Activated CD8-positive, alpha-beta memory T cell treated with anti-CD3 and anti-CD28 coated beads, Interleukin-2, amount 10 ng/mL, durations not matched to agents 7 days and 5 days (primary cell): Measurements from ENCODE around the gene PML. TPM values are rescaled to one million over a fixed set of nuclear protein-coding genes. Genes with fewer than 3 reads are reported as not detected.
A peak's percentile ranks its signal among the peaks of the same experiment; 100 is the strongest.
"Not testable (repeated sequence)": the region's sequence is repeated elsewhere in the genome, so short reads cannot be mapped to it uniquely, and the experiment has no call there.

Source experiments
- ATAC-seq: fragments of 150-1000 bp; cut with Tn5 transposase; one replicate; pipeline ENCODE4 v1.10.0; 2021; ENCODE audit warnings: moderate library complexity
- CTCF ChIA-PET: fragments of 350-600 bp; sonication (Branson Sonifier 250); formaldehyde crosslinking; loops from one replicate; lab custom pipeline; 2021; ENCODE audit warnings: antibody characterized with exemption; lab: Charles Lee
- DNase-seq: peaks from one replicate; pipeline ENCODE4 v3.0.0-alpha.2; 2020
- H3K27ac Mint-ChIP-seq: one replicate; pipeline ENCODE4 v1.8.0; 2021; ENCODE audit warnings: mild to moderate bottlenecking, mixed read lengths
- H3K27me3 Mint-ChIP-seq: one replicate; pipeline ENCODE4 v1.8.0; 2021; ENCODE audit warnings: mixed read lengths
- H3K36me3 Mint-ChIP-seq: one replicate; pipeline ENCODE4 v1.8.0; 2021; ENCODE audit warnings: mild to moderate bottlenecking, mixed read lengths
- H3K4me1 Mint-ChIP-seq: one replicate; pipeline ENCODE4 v1.8.0; 2021; ENCODE audit warnings: mixed read lengths
- H3K4me3 Mint-ChIP-seq: one replicate; pipeline ENCODE4 v1.8.0; 2021; ENCODE audit warnings: mild to moderate bottlenecking, moderate library complexity, mixed read lengths
- H3K9me3 Mint-ChIP-seq: one replicate; pipeline ENCODE4 v1.8.0; 2022; ENCODE audit warnings: low read depth, mixed read lengths
- total RNA-seq, 2 experiments: library from RNA; stranded (reverse); gene quantifications; one replicate each; pipeline ENCODE4 v1.2.3, GENCODE V29; 2021

Gene PML
- total RNA-seq, 2 experiments from 2014 or later, result 104 to 152 TPM

DNA sequence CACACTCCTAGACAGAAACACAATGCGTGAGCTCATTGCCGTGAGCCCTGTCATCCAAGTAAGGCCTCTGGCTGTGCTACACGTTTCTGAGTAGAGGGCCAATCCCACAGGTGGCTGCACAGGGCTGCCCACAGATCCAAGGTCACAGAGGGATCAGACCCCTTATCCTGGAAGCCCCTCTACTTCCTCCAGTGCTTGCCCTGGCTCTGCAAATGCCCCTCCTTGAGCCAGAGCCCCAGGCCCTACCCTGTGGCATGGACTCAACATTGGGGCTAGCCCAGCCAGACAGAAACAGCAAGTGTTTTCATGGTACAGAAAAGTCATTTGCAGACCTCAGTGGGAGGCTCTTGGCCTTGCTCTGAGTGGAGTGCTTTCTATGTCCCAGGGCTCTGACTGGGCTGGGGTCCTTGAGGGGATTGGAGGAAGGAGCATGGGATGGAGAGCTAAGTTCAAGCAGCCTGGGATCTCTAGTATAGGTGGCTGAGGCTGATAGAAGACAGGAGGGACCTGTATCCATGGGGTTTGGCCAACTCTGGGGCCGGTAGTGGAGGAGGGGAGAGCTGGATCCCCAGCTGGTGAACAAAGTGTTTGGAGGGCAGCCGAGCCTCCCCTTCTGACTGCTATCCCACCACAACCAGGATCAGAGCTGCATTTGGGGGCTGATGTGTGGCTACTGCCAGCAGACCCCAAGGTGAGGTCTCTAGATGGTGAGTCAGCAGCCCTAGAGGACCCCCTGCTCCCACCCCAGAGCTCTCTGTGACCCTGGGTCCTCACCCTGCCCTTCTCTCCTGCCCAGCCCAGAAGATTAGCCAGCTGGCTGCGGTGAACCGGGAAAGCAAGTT lies 49.1 kb downstream of the PML start:
- H3K4me3 Mint-ChIP-seq, result no peak overlapping the region
- DNase-seq (no peak), ATAC-seq (no peak)
- H3K9me3 Mint-ChIP-seq, result no peaks in the 10 kb centered on the region
- no peaks in the 10 kb centered on the region for H3K36me3 Mint-ChIP-seq
- H3K27ac Mint-ChIP-seq, result no peak overlapping the region
- CTCF ChIA-PET, result interaction anchor here (1.1 to 14.2 kb wide), 4 partner anchors 9 to 73 kb away, joined by 3 to 174 read pairs (median 4); no protein-coding TSS in a partner anchor
- H3K4me1 Mint-ChIP-seq, result peaks cover 12% of the 10 kb centered on the region
- no peaks in the 10 kb centered on the region for H3K27me3 Mint-ChIP-seq

DNA sequence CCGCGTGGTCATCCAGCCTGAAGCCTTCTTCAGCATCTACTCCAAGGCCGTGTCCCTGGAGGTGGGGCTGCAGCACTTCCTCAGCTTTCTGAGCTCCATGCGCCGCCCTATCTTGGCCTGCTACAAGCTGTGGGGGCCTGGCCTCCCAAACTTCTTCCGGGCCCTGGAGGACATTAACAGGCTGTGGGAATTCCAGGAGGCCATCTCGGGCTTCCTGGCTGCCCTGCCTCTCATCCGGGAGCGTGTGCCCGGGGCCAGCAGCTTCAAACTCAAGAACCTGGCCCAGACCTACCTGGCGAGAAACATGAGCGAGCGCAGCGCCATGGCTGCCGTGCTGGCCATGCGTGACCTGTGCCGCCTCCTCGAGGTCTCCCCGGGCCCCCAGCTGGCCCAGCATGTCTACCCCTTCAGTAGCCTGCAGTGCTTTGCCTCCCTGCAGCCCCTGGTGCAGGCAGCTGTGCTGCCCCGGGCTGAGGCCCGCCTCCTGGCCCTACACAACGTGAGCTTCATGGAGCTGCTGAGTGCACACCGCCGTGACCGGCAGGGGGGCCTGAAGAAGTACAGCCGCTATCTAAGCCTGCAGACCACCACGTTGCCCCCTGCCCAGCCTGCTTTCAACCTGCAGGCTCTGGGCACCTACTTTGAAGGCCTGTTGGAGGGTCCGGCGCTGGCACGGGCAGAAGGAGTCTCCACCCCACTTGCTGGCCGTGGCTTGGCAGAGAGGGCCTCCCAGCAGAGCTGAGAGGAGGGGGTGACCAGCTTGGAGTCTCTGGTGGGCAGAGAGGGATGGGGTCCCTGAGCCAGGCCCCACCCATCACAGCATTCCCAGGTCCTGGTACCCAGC lies 50.0 kb downstream of the PML start:
- no peak for ATAC-seq

DNA sequence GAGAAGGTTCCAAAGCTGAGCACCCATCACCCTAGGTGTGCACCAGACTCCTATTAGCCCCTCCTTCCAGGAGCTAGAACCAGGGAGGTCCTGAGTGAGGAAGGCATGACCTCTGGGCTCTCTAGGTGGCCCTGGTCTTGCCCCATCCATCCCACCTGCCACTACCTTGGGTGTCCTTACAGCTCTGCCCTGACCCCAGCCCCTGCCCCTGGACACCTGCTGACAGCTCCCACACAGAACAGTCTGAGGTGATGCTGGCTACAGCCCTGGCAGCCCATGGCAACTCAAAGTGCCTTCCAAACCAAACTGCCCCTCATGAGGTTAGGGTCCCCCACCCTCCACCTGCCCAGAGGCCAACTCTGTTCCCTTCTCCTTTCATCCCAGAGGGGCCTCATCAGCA lies 50.7 kb downstream of the PML start:
- ATAC-seq, result no peak
- no peaks in the 10 kb centered on the region for H3K9me3 Mint-ChIP-seq
- no peaks in the 10 kb centered on the region for H3K36me3 Mint-ChIP-seq
- no peaks in the 10 kb centered on the region for H3K27me3 Mint-ChIP-seq
- H3K4me1 Mint-ChIP-seq, result peaks cover 12% of the 10 kb centered on the region
- H3K4me3 Mint-ChIP-seq, result no peak overlapping the region
- H3K27ac Mint-ChIP-seq, result no peak overlapping the region
- DNase-seq, result no peak
- CTCF ChIA-PET, result interaction anchor here (1.2 to 14.2 kb wide), 3 partner anchors 8 to 75 kb away, joined by 3 to 174 read pairs (median 4); no protein-coding TSS in a partner anchor

More for the DNA sequence above, 50.0 kb downstream of the PML start:
- no peak overlapping the region for H3K27ac Mint-ChIP-seq
- CTCF ChIA-PET, result interaction anchor here (1.1 to 14.2 kb wide), 5 partner anchors 9 to 74 kb away, joined by 3 to 174 read pairs (median 4); no protein-coding TSS in a partner anchor
- H3K4me3 Mint-ChIP-seq, result no peak overlapping the region
- no peak for DNase-seq
- no peaks in the 10 kb centered on the region for H3K36me3 Mint-ChIP-seq
- no peaks in the 10 kb centered on the region for H3K27me3 Mint-ChIP-seq
- H3K4me1 Mint-ChIP-seq, result peaks cover 12% of the 10 kb centered on the region
- no peaks in the 10 kb centered on the region for H3K9me3 Mint-ChIP-seq

DNA sequence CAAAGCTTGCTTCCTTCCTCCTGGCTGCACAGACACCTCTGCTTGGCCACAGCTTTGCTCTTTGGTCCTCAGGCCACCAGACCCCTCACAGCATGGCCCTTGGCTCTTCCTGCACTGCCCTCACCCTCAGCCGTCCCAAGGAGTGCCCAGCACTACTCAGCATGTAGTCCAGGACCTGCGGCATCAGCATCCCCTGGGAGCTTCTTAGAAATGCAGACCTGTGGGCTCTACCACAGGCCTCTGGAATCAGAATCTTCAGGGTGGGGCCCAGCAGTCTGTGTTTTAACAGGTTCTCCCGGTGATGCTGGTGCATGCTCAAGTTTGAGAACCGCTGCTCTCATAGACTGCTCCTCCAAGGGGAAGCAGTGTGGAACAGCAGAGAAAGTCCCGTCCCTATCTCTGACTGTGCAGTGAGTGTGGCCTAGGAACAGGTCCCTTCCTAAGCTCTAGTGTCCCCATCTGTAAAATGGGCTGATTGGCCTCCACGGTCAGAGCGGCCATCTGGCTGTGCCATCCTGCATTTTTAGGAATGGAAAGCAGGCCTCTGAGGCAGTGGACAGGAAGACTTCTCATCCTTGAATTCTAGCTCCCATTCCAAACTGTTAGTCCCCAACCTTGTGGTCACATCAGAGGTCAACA lies 51.2 kb downstream of the PML start:
- H3K27ac Mint-ChIP-seq, result no peak overlapping the region
- CTCF ChIA-PET, result interaction anchor here (1.2 to 14.2 kb wide), 4 partner anchors 8 to 76 kb away, joined by 3 to 174 read pairs (median 8); no protein-coding TSS in a partner anchor
- no peak overlapping the region for H3K4me3 Mint-ChIP-seq
- no peaks in the 10 kb centered on the region for H3K9me3 Mint-ChIP-seq
- DNase-seq (no peak), ATAC-seq (no peak)
- H3K36me3 Mint-ChIP-seq, result no peaks in the 10 kb centered on the region
- no peaks in the 10 kb centered on the region for H3K27me3 Mint-ChIP-seq
- H3K4me1 Mint-ChIP-seq, result peaks cover 12% of the 10 kb centered on the region

DNA sequence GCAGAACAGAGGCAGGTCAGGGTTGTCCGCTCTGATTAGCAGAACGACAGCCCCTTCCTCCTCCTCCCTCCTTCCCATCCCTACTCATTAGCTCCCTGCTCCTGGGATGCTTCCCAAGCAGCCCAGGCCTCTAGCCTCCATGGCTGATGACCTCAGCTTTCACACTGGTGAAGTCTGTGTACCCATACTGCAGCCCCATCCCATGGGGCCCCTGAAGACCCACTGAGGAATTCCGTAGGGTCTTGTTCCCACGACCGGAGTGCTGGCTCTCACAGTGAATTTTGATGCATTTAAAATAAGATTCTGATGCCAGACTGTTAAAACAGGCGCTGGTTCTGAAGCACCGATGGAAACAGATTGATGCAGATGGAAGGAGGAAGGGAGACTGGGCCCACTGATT lies 51.8 kb downstream of the PML start:
- CTCF ChIA-PET, result interaction anchor here (1.3 to 14.2 kb wide), 4 partner anchors 7 to 76 kb away, joined by 4 to 174 read pairs (median 20); no protein-coding TSS in a partner anchor
- Mint-ChIP-seq H3K4me1 (peaks cover 12% of the 10 kb centered on the region), H3K36me3 (no peaks in the 10 kb centered on the region), H3K27me3 (no peaks in the 10 kb centered on the region), H3K27ac (no peak overlapping the region), H3K4me3 (no peak overlapping the region), H3K9me3 (no peaks in the 10 kb centered on the region)
- no peak for DNase-seq
- ATAC-seq, result no peak

DNA sequence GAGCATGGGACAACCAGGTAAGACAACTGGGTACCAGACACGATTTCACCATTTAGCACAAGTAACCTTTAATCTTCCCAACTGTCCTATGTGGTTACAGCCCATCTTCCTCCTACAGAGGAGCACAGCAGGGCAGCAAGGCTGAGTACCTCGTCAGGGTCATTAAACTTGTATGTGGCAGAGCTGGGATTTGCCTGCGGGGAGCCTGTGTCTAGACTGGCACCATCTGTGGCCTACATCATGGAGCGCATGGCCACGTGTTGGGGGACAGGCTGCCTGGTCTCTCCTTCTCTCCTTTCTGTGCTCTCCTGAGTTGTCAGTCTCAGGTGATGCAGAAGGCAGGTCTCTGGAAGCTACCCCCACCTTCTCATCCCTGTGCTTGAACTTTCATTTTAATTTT lies 55.6 kb downstream of the PML start:
- DNase-seq (no peak), ATAC-seq (no peak)
- Mint-ChIP-seq H3K27ac (no peak overlapping the region), H3K4me3 (no peak overlapping the region), H3K4me1 (peaks cover 23% of the 10 kb centered on the region), H3K27me3 (peaks cover 1% of the 10 kb centered on the region), H3K9me3 (no peaks in the 10 kb centered on the region), H3K36me3 (no peaks in the 10 kb centered on the region)
- CTCF ChIA-PET, result interaction anchor here (0.9 to 14.2 kb wide), 5 partner anchors 44 to 907 kb away, joined by 3 to 174 read pairs (median 3); partner anchors contain the start of gene RPP25

DNA sequence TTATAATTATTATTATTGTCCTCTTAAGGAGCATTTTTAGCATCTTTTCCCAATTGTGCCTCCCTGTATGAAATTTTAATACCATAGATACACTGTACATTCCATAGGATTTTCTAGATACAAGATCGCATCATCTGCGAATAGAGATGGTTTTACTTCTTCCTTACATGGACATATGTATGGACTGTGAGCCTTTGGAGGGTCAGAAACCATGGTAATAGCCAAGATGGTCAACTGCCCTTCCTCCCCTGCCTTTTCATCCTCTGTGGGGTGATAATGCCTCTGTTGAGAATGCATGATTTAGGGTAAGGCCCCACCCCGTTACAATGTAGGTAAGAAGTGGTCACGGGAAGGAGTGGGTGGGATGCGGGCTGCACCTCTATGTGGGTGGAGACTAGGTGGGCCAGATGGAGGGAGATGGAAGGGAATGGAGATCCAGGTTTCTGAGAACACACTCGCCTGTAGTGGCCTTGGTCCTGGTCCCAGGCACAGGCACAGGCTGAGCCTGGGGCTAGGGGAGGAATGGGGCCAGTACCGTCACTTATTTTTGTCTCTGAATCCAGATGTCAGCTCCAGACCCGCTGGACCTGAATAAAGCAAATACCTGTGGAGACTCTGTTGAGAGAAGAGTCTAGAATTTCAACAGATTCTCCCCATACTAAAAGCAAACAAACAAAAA lies 56.2 kb downstream of the PML start:
- CTCF ChIA-PET, result interaction anchor here (1.5 to 14.2 kb wide), 2 partner anchors 81 to 100 kb away, joined by 3 to 174 read pairs; no protein-coding TSS in a partner anchor

DNA sequence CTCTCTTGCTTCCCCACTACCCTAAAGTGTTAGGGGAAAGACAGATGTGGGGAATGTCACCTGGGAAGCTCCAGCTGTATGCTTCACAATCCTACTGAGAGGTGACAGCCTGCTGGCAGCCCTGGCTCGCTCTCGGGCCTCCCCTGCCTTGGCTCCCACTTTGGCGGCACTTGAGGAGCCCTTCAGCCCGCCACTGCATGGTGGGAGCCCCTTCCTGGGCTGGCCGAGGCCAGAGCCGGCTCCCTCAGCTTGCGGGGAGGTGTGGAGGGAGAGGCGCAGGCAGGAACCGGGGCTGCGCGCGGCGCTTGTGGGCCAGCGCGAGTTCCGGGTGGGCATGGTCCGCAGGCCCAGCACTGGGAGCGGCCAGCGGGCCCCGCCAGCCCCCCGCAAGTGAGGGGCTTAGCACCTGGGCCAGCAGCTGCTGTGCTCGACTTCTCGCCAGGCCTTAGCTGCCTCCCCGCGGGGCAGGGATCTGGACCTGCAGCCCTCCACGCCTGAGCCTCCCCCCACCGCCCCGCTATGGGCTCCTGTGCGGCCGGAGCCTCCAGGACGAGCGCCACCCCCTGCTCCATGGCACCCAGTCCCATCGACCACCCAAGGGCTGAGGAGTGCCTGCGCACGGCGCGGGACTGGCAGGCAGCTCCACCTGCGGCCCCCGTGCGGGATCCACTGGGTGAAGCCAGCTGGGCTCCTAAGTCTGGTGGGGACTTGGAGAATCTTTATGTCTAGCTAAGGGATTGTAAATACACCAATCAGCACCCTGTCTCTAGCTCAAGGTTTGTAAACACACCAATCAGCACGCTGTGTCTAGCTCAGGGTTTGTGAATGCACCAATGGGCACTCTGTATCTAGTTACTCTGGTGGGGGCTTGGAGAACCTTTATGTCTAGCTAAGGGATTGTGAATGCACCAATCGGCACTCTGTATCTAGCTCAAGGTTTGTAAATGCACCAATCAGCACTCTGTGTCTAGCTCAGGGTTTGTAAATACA lies 58.0 kb downstream of the PML start:
- CTCF ChIA-PET, result interaction anchor here (0.8 to 14.2 kb wide), 13 partner anchors 7 to 977 kb away, joined by 3 to 174 read pairs (median 4); no protein-coding TSS in a partner anchor
- not testable (repeated sequence) for H3K4me3 Mint-ChIP-seq, H3K27me3 Mint-ChIP-seq, DNase-seq, H3K36me3 Mint-ChIP-seq, H3K27ac Mint-ChIP-seq, ATAC-seq, H3K9me3 Mint-ChIP-seq
- H3K4me1 Mint-ChIP-seq, result peaks cover 20% of the 10 kb centered on the region

More for the DNA sequence above, 56.2 kb downstream of the PML start:
- H3K9me3 Mint-ChIP-seq, result no peaks in the 10 kb centered on the region
- H3K36me3 Mint-ChIP-seq, result no peaks in the 10 kb centered on the region
- H3K27me3 Mint-ChIP-seq, result peaks cover 3% of the 10 kb centered on the region
- H3K4me1 Mint-ChIP-seq, result peaks cover 23% of the 10 kb centered on the region
- no peak for ATAC-seq
- H3K4me3 Mint-ChIP-seq, result no peak overlapping the region
- DNase-seq, result no peak
- H3K27ac Mint-ChIP-seq, result no peak overlapping the region

DNA sequence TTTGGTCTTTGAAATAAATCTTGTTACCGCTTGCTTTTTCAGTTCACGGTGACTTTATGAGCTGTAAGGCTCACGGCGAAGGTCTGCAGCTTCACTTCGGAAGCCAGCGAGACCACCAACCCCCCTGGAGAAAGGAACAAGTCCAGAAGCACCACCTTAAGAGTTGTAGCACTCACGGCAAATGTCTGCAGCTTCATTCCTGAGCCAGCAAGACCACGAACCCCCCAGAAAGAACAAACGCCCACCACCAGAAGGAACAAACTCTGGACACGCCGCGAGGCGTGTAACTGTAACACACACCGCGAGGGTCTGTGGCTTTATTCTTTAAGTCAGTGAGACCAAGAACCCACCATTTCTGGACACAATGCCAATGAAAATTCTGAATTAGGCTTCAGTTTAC lies 59.0 kb downstream of the PML start:
- Mint-ChIP-seq H3K36me3 (no peaks in the 10 kb centered on the region), H3K4me1 (peaks cover 12% of the 10 kb centered on the region), H3K9me3 (no peaks in the 10 kb centered on the region), H3K27me3 (peaks cover 3% of the 10 kb centered on the region), H3K27ac (no peak overlapping the region), H3K4me3 (no peak overlapping the region)
- ATAC-seq, result no peak
- CTCF ChIA-PET, result interaction anchor here (0.8 to 14.2 kb wide), 11 partner anchors 8 to 976 kb away, joined by 3 to 174 read pairs (median 5); no protein-coding TSS in a partner anchor
- no peak for DNase-seq

DNA sequence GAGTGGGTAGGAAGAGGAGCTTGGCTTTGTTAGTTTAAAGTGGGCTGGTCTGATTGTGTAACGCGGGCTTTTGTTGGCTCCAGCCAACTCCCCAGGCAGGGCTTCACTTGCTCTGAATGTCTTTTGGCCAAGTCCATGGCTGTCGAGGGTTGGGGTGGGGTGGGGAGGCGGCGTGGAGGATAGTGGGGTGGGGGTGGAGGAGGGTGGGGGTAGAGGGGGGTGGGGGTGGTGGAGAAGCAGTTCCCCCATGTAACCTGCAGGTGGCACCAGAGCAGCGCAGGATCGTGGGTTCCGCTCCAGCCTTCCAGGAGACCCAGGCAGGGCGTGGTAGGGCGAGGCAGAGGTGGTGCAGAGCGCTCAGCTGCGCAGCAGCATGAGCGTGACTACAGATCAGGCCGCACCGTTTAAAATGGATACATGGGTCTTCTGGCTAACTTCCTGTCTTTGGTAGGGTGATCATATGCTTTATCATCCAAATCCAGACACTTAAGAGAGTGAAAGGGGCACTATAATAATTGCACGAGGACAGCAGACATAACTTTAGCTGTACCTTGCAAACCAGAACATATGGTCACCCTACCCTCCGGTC lies 59.5 kb downstream of the PML start:
- Mint-ChIP-seq H3K27me3 (peaks cover 3% of the 10 kb centered on the region), H3K9me3 (no peaks in the 10 kb centered on the region), H3K27ac (no peak overlapping the region), H3K4me1 (peaks cover 11% of the 10 kb centered on the region), H3K36me3 (no peaks in the 10 kb centered on the region), H3K4me3 (no peak overlapping the region)
- CTCF ChIA-PET, result interaction anchor here (0.7 to 14.2 kb wide), 16 partner anchors 8 to 975 kb away, joined by 3 to 174 read pairs (median 4); partner anchors contain the start of gene SCAMP5
- ATAC-seq (peak; percentile 98), DNase-seq (peak; percentile 84)

DNA sequence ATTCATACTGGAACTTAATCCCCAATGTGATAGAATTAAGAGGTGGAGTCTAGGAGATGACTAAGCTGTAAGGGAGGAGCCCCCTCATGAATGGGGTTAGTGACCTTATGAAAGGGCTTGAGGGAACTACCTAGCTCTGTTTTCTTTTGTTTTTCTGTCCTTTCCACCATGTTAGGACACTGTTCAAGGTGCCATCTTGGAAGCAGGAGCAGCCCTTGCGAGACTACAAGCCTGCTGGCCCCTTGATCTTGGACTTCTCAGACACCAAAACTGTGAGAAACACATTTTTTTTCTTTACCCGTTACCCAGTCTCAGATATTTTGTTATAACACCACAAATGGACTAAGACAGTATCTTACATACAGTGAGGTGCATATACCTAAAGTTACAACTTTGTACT lies 61.3 kb downstream of the PML start:
- DNase-seq (no peak), ATAC-seq (no peak)
- no peaks in the 10 kb centered on the region for H3K36me3 Mint-ChIP-seq
- peaks cover 3% of the 10 kb centered on the region for H3K27me3 Mint-ChIP-seq
- H3K4me1 Mint-ChIP-seq, result peaks cover 22% of the 10 kb centered on the region
- CTCF ChIA-PET, result interaction anchor here (0.6 to 14.2 kb wide), 3 partner anchors 8 to 912 kb away, joined by 3 to 174 read pairs (median 4); no protein-coding TSS in a partner anchor
- H3K4me3 Mint-ChIP-seq, result no peak overlapping the region
- H3K27ac Mint-ChIP-seq, result no peak overlapping the region
- H3K9me3 Mint-ChIP-seq, result no peaks in the 10 kb centered on the region
